ENCODE data around the gene PYGL.

PYGL gene

DNA sequence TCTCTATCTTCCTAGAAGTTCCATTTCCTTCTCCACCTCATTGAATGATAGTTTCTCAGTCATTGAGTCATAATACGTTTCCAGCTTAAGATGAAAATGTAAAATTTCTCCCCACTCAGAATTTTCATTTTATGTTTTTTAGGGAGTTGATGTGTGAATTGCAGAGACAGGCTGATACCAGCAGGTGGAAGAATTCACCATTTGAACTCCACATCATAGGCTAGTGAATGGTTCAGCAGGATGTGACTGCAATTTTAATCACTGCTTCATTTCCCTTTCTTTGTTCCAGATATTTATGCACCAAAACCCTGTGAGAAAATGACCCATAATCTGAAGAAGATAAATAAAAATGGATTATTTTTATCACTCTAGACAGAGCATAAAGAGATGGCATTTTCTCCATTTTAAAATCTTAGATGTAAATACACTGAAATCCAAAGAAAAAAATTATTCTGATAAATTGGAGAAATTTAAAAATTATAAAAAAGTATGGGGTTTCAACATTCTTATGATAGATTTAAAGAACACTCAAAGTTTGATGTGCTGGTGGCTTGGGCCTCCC is 10.6 kb upstream of the PYGL start:
- DNase-seq (ENCODE audit: low read depth): peak; percentile 81

DNA sequence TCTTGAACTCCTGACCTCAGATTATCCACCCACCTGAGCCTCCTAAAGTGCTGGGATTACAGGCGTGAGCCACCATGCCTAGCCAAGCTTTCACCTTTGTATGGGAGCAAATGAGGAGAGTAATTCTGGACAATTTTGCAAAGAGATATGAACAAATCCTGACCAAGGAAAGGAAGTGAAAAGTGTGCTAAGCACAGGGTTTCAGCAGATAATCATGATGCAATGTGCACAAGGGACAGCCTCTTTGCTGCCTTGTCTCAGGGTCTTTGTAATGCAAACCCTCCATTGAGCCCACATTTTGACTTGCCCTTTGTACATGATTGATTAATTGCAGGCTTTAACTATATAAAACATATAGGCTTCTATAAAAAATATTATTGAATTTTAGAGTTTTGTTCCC is 9.2 kb upstream of the PYGL start:
- no peak overlapping the region for H3K4me3 ChIP-seq (ENCODE audit: control insufficient read depth, low read depth, low read length)
- no peak for TF ChIP-seq CTCF (conservative IDR thresholded peaks at IDR 0.05; ENCODE audit: control insufficient read depth, insufficient read depth, low read depth, low read length)
- DNase-seq (ENCODE audit: low read depth): no peak

More for the DNA sequence above, 10.6 kb upstream of the PYGL start:
- H3K4me3 ChIP-seq (ENCODE audit: control insufficient read depth, low read depth, low read length): no peak overlapping the region
- TF ChIP-seq CTCF (conservative IDR thresholded peaks at IDR 0.05; ENCODE audit: control insufficient read depth, insufficient read depth, low read depth, low read length): peak; percentile 78

DNA sequence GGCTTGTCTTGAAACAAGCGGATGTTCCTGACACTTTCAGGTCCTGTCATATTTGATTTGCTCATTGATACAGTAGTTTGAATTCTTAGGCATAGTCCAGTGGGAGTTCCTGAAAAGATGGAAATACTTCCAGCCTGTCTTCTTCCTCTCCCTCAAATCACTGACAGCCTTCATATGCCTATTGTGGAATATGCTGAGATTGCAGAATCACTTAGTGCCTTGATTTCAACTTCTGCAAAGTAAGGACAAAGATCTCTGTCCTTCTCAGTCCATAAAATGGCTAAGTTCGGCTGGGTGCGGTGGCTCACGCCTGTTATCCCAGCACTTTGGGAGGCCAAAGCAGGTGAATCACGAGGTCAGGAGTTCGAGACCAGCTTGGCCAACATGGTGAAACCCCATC is 6.7 kb upstream of the PYGL start:
- H3K4me3 ChIP-seq (ENCODE audit: control insufficient read depth, low read depth, low read length): no peak overlapping the region
- no peak for DNase-seq (ENCODE audit: low read depth)
- TF ChIP-seq CTCF (conservative IDR thresholded peaks at IDR 0.05; ENCODE audit: control insufficient read depth, insufficient read depth, low read depth, low read length): no peak

DNA sequence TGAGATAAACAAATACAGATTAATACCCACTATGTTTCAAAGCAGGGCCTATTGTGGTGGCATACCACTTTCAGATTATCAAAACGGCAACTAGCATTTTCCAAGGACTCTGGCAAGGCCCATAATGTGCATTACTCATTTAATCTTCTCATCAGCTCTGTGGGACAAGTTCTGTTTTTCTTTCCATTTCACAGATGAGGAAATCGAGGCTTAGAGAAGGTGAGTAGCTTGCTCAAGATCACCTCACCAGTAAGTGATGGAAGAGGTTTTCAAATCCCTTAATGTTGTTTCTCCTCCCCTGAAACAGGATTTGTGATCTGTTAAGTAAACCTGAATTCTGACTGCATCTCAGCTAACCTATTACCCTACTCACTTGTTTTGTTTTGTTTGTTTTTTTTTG is 3.9 kb upstream of the PYGL start:
- no peak for TF ChIP-seq CTCF (conservative IDR thresholded peaks at IDR 0.05; ENCODE audit: control insufficient read depth, insufficient read depth, low read depth, low read length)
- no peak for DNase-seq (ENCODE audit: low read depth)
- H3K4me3 ChIP-seq (ENCODE audit: control insufficient read depth, low read depth, low read length): no peak overlapping the region

DNA sequence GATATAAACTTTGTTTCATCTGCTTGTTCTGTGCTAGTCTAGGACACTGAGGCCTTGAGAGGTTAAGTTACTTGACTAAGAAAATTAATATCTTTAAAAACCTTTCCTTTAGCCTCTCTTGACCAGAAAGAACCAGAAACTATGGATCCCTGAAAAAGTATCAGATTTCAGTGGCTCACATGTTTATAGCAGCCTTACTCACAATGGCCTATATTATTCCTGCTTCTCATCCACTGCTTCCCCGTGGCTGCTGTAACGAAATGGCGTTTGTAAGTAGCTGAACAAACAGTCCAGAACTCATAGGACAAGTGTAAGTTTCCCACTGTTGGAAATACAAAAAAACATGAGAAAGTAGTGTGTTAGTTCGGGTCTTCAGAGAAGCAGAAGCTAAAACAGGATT is 3.2 kb upstream of the PYGL start:
- H3K4me3 ChIP-seq (ENCODE audit: control insufficient read depth, low read depth, low read length): no peak overlapping the region
- no peak for TF ChIP-seq CTCF (conservative IDR thresholded peaks at IDR 0.05; ENCODE audit: control insufficient read depth, insufficient read depth, low read depth, low read length)
- peak; percentile 30 for DNase-seq (ENCODE audit: low read depth)

DNA sequence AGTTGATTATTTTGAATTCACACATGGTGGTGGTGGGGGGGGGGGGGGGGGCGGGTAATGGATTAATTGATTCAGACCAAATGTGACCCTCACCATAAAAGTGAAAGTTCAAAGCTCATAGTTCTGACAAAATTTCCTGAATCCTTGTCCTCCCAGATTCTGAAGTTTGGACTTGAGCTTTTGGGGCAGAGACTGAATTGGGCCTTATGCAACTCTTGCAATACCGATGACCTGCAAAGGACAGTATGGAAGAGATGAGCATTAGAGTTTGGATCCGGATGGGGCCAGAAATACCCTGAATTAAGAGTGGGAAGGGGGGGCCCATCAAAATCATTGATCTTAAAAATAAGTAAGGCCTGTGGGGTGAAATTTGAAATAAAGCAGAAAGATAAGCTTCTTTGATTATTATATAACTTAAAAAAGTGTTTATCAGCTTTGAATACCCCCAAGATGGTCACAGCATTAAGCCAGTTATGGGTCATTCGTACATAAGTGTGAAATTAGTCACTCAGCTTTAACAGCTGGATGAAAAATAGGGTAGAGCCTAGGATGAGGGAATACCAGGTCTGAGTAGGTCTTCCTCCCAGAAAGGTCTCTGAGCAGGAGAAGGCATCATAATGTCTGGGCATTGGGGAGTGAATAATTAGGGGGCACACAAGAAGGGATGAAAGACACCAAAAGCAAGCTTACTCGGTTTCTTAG is 2.1 kb upstream of the PYGL start:
- no peak overlapping the region for H3K4me3 ChIP-seq (ENCODE audit: control insufficient read depth, low read depth, low read length)
- DNase-seq (ENCODE audit: low read depth): no peak
- no peak for TF ChIP-seq CTCF (conservative IDR thresholded peaks at IDR 0.05; ENCODE audit: control insufficient read depth, insufficient read depth, low read depth, low read length)
